GM21529 (cell line): ENCODE measurements around the gene SAXO2.
"Not testable (repeated sequence)": the region's sequence is repeated elsewhere in the genome, so short reads cannot be mapped to it uniquely, and the experiment has no call there.

ENCODE experiments used
- ATAC-seq: cut with Tn5 transposase; IDR thresholded peaks from one replicate; pipeline ENCODE4 v1.9.1; 2021; ENCODE audit not compliant: unreplicated experiment

SAXO2 gene

GRCh38 chr15:82284381-82284780, 21.8 kb downstream of the SAXO2 start:
- ATAC-seq: not testable (repeated sequence)

- peak; percentile 93 for ATAC-seq
Observed at GRCh38 chr15:82286475-82286874, 23.9 kb downstream of the SAXO2 start.

- not testable (repeated sequence) for ATAC-seq
Observed at GRCh38 chr15:82288202-82288601, 25.6 kb downstream of the SAXO2 start.

- no peak for ATAC-seq
Observed at GRCh38 chr15:82292271-82292670, 29.7 kb downstream of the SAXO2 start.

- ATAC-seq: no peak
Observed at GRCh38 chr15:82294061-82294690, 31.6 kb downstream of the SAXO2 start.

- no peak for ATAC-seq
Observed at GRCh38 chr15:82297546-82297945, 34.9 kb downstream of the SAXO2 start.

GRCh38 chr15:82298032-82298431, 35.4 kb downstream of the SAXO2 start:
- ATAC-seq: no peak

GRCh38 chr15:82298520-82298919, 35.9 kb downstream of the SAXO2 start:
- ATAC-seq: no peak

GRCh38 chr15:82299511-82299914, 36.9 kb downstream of the SAXO2 start:
- ATAC-seq: not testable (repeated sequence)

- not testable (repeated sequence) for ATAC-seq
Observed at GRCh38 chr15:82300326-82300725, 37.7 kb downstream of the SAXO2 start.

GRCh38 chr15:82300883-82301282, 38.3 kb downstream of the SAXO2 start:
- ATAC-seq: no peak

GRCh38 chr15:82301296-82302016, 38.8 kb downstream of the SAXO2 start:
- ATAC-seq: no peak

GRCh38 chr15:82303956-82304777, 41.5 kb downstream of the SAXO2 start:
- ATAC-seq: no peak

- no peak for ATAC-seq
Observed at GRCh38 chr15:82304778-82305090, 42.1 kb downstream of the SAXO2 start.

GRCh38 chr15:82305621-82306048, 43.0 kb downstream of the SAXO2 start:
- ATAC-seq: no peak

GRCh38 chr15:82306791-82307713, 44.4 kb downstream of the SAXO2 start:
- no peak for ATAC-seq

- no peak for ATAC-seq
Observed at GRCh38 chr15:82307714-82308081, 45.1 kb downstream of the SAXO2 start.

- no peak for ATAC-seq
Observed at GRCh38 chr15:82309802-82310201, 47.2 kb downstream of the SAXO2 start.

GRCh38 chr15:82311321-82311720, 48.7 kb downstream of the SAXO2 start:
- ATAC-seq: not testable (repeated sequence)

- no peak for ATAC-seq
Observed at GRCh38 chr15:82312586-82313349, 50.1 kb downstream of the SAXO2 start.
